SU-DHL-6 (cell line): Measurements from ENCODE around the gene NUTM2G.
"Not testable (repeated sequence)": the region's sequence is repeated elsewhere in the genome, so short reads cannot be mapped to it uniquely, and the experiment has no call there.

ENCODE experiments used
- CTCF ChIP-seq: fragments of 200-600 bp; sonication (generic); IDR thresholded peaks from one replicate; pipeline ENCODE4 v1.5.1; 2017; ENCODE audit warnings: antibody characterized with exemption, mild to moderate bottlenecking, low read length, moderate library complexity; ENCODE audit not compliant: insufficient read depth, poor library complexity, severe bottlenecking
- EZH2phosphoT487 ChIP-seq: fragments of 200-600 bp; sonication (generic), shearing (Covaris generic); conservative IDR thresholded peaks from 2 replicates; pipeline ENCODE4 v1.6.1; 2018; ENCODE audit warnings: mild to moderate bottlenecking, antibody characterized with exemption, low read length, moderate library complexity, mixed read lengths

GRCh38 chr9:96974037-96974436 is 45.4 kb downstream of the NUTM2G start:
- TF ChIP-seq CTCF, EZH2phosphoT487: not testable (repeated sequence)
